Lung (tissue), 12 donors: ENCODE measurements around the gene COL6A2. TPM values are rescaled to one million over a fixed set of nuclear protein-coding genes. Genes with fewer than 3 reads are reported as not detected.

Experiments
- ATAC-seq: fragments of 200-7000 bp; cut with Tn5 transposase; one replicate; pipeline ENCODE4 v1.9.1; 2020; ENCODE audit warnings: moderate number of reproducible peaks; ENCODE audit not compliant: insufficient read depth, low FRiP score
- DNase-seq, 3 donors: peaks; one replicate each; pipeline ENCODE4 v3.0.0-alpha.2; 2013 to 2017
- H3K27ac ChIP-seq, 2 donors: one replicate each; pipeline ENCODE4 v1.5.1; 2013; ENCODE audit warnings: mild to moderate bottlenecking in 2 of 2, moderate library complexity in 2 of 2, control low read depth in 1 of 2, inconsistent platforms in 1 of 2, low read depth in 1 of 2, low read length in 1 of 2
- H3K27me3 ChIP-seq, 3 donors: one replicate each; pipeline ENCODE4 v1.5.1; 2013; ENCODE audit warnings: low read length in 2 of 3; ENCODE audit not compliant: control insufficient read depth in 3 of 3, insufficient read depth in 3 of 3
- H3K36me3 ChIP-seq, 4 donors: one replicate each; pipeline ENCODE4 v1.5.1; 2013; ENCODE audit warnings: low read length in 4 of 4, mild to moderate bottlenecking in 1 of 4, moderate library complexity in 1 of 4; ENCODE audit not compliant: control insufficient read depth in 4 of 4, insufficient read depth in 4 of 4
- H3K4me1 ChIP-seq, 5 donors: one replicate each; pipeline ENCODE4 v1.5.1; 2013; ENCODE audit warnings: low read length in 5 of 5, mild to moderate bottlenecking in 2 of 5, moderate library complexity in 1 of 5; ENCODE audit not compliant: control insufficient read depth in 5 of 5, insufficient read depth in 5 of 5
- H3K4me3 ChIP-seq: one replicate; pipeline ENCODE4 v1.5.1; 2013; ENCODE audit warnings: mild to moderate bottlenecking, control low read depth, moderate library complexity
- H3K9ac ChIP-seq, 2 donors: one replicate each; pipeline ENCODE4 v1.5.1; 2013; ENCODE audit warnings: low read length in 2 of 2, control low read depth in 1 of 2; ENCODE audit not compliant: insufficient read depth in 1 of 2
- H3K9me3 ChIP-seq, 4 donors: one replicate each; pipeline ENCODE4 v1.5.1; 2013; ENCODE audit warnings: low read length in 3 of 4, mild to moderate bottlenecking in 1 of 4, moderate library complexity in 1 of 4; ENCODE audit not compliant: control insufficient read depth in 4 of 4, insufficient read depth in 3 of 4
- WGBS, 2 donors: extraction: QIAGEN DNeasy Blood & Tissue Kit; methylation state at CpG; one replicate each; pipeline ENCODE4 v1.1.7; 2013; 5-methylcytosine and 5-hydroxymethylcytosine counted together
- polyA plus RNA-seq, 2 donors: library from polyadenylated mRNA; stranded (reverse); fragments of 200-250 nt; gene quantifications; one replicate each; pipeline ENCODE4 v1.2.1, GENCODE V29; 2013
- total RNA-seq, 2 donors: library from RNA; depleted of rRNA in 1 of 2; stranded (reverse); fragments of >200 nt in 1 of 2; gene quantifications; one replicate each; pipeline ENCODE4 v1.2.1, GENCODE V29; 2014 to 2021
- TF ChIP-seq, protein P1 (sequence below): IDR thresholded peaks from 2 replicates; pipeline ENCODE4 v1.5.1; 2012; ENCODE audit warnings: mild to moderate bottlenecking; ENCODE audit errors: control extremely low read depth, extremely low read depth
- donor health status: control.
- donor health status: control.
- donor health status: Bipolar disorder and iron deficiency.
- donor health status: healthy.
- donor health status: DM: yes; HTN: yes; CAD: no.

The COL6A2 gene
- total and polyA plus RNA-seq, 4 donors, result 192 to 466 (median 292) TPM

- ATAC-seq (no peak), DNase-seq (no peak)
- Histone ChIP-seq H3K27me3 (peaks cover 0 to 5% (median 0%) of the 10 kb centered on the region in 3 donors), H3K4me1 (peaks cover 0 to 6% (median 0%) of the 10 kb centered on the region in 5 donors), H3K4me3 (no peak overlapping the region), H3K27ac (no peak overlapping the region), H3K9ac (no peak overlapping the region), H3K9me3 (peaks cover 0 to 3% (median 0%) of the 10 kb centered on the region in 4 donors), H3K36me3 (no peaks in the 10 kb centered on the region)
- TF ChIP-seq, protein P1, sequence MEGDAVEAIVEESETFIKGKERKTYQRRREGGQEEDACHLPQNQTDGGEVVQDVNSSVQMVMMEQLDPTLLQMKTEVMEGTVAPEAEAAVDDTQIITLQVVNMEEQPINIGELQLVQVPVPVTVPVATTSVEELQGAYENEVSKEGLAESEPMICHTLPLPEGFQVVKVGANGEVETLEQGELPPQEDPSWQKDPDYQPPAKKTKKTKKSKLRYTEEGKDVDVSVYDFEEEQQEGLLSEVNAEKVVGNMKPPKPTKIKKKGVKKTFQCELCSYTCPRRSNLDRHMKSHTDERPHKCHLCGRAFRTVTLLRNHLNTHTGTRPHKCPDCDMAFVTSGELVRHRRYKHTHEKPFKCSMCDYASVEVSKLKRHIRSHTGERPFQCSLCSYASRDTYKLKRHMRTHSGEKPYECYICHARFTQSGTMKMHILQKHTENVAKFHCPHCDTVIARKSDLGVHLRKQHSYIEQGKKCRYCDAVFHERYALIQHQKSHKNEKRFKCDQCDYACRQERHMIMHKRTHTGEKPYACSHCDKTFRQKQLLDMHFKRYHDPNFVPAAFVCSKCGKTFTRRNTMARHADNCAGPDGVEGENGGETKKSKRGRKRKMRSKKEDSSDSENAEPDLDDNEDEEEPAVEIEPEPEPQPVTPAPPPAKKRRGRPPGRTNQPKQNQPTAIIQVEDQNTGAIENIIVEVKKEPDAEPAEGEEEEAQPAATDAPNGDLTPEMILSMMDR, result no peak
- WGBS, 2 donors, result 85 to 86% methylated on average over 21 of the region's 21 CpGs
These were observed 44.9 kb downstream of the COL6A2 start for GRCh38 chr21:46142582-46143473.

- no peaks in the 10 kb centered on the region for H3K36me3 ChIP-seq
These were observed 46.7 kb downstream of the COL6A2 start for GRCh38 chr21:46144464-46145070.

GRCh38 chr21:46145159-46145839 lies 47.4 kb downstream of the COL6A2 start:
- 95 to 97% methylated on average over 35 to 51 of the region's 51 CpGs for WGBS, 2 donors
- H3K9me3 ChIP-seq, result no peaks in the 10 kb centered on the region
- H3K27ac ChIP-seq, result no peak overlapping the region
- TF ChIP-seq, protein P1, result no peak
- H3K9ac ChIP-seq, result no peak overlapping the region
- no peaks in the 10 kb centered on the region for H3K36me3 ChIP-seq
- H3K4me1 ChIP-seq, result peaks cover 0 to 6% (median 0%) of the 10 kb centered on the region in 5 donors
- ATAC-seq, result no peak
- H3K27me3 ChIP-seq, result peaks cover 0 to 5% (median 0%) of the 10 kb centered on the region in 3 donors
- DNase-seq, result peak in 1 of 3 donors; percentile 4
- H3K4me3 ChIP-seq, result no peak overlapping the region

More at GRCh38 chr21:46144464-46145070, 46.7 kb downstream of the COL6A2 start:
- ATAC-seq (no peak), DNase-seq (no peak)
- H3K27me3 ChIP-seq, result peaks cover 0 to 5% (median 0%) of the 10 kb centered on the region in 3 donors
- no peak overlapping the region for H3K27ac ChIP-seq
- H3K4me1 ChIP-seq, result peaks cover 0 to 6% (median 0%) of the 10 kb centered on the region in 5 donors
- peaks cover 0 to 1% (median 0%) of the 10 kb centered on the region in 4 donors for H3K9me3 ChIP-seq
- TF ChIP-seq, protein P1, result no peak
- no peak overlapping the region for H3K9ac ChIP-seq
- no peak overlapping the region for H3K4me3 ChIP-seq
- WGBS, 2 donors, result 51 to 52% methylated on average over 4 of the region's 4 CpGs
